ENCODE data around the gene CT45A7.
"Not testable (repeated sequence)": the region's sequence is repeated elsewhere in the genome, so short reads cannot be mapped to it uniquely, and the experiment has no call there.

CT45A7 gene

GRCh38 chrX:135837180-135837579 lies at the start of gene CT45A7:
Gene CT45A7 (minus strand): TSS chrX:135837280. CDS start chrX:135833533, 3,747 bp downstream.
- DNase-seq (ENCODE audit: low read depth): not testable (repeated sequence)

- DNase-seq (ENCODE audit: low read depth): not testable (repeated sequence)
Observed at GRCh38 chrX:135882741-135883140, 45.7 kb upstream of the CT45A7 start.

- DNase-seq (ENCODE audit: low read depth): not testable (repeated sequence)
Observed at GRCh38 chrX:135871712-135872111, 34.6 kb upstream of the CT45A7 start, which contains the start of gene CT45A9. Gene CT45A9 (minus strand): TSS chrX:135871812. CDS start chrX:135868061, 3,751 bp downstream.

GRCh38 chrX:135854438-135854837 lies 17.4 kb upstream of the CT45A7 start, which contains the start of gene CT45A8:
Gene CT45A8 (minus strand): TSS chrX:135854538. CDS start chrX:135850783, 3,755 bp downstream.
- not testable (repeated sequence) for DNase-seq (ENCODE audit: low read depth)

- not testable (repeated sequence) for DNase-seq (ENCODE audit: low read depth)
Observed at GRCh38 chrX:135819912-135820311, 17.2 kb downstream of the CT45A7 start, which contains the start of gene CT45A2. Gene CT45A2 (minus strand): TSS chrX:135820012. CDS start chrX:135816265, 3,747 bp downstream.

- not testable (repeated sequence) for DNase-seq (ENCODE audit: low read depth)
Observed at GRCh38 chrX:135802687-135803086, 34.4 kb downstream of the CT45A7 start, which contains the start of gene CT45A6. Gene CT45A6 (minus strand): TSS chrX:135802787. CDS start chrX:135798993, 3,794 bp downstream.

- DNase-seq (ENCODE audit: low read depth): not testable (repeated sequence)
Observed at GRCh38 chrX:135785403-135785802, 51.7 kb downstream of the CT45A7 start, which contains the start of gene CT45A5. Gene CT45A5 (minus strand): TSS chrX:135785503. CDS start chrX:135781729, 3,774 bp downstream.

Data from activated T-cell treated with anti-CD3 and anti-CD28 coated beads for 1 hour (primary cell).